Activated T-cell treated with anti-CD3 and anti-CD28 coated beads, Interleukin-2, amount 50 U/mL, for 1 hour (primary cell): ENCODE data around the gene OTX2.

Experiments used
- DNase-seq: peaks from one replicate; pipeline ENCODE4 v3.0.0-alpha.2; 2020

The OTX2 gene

DNA sequence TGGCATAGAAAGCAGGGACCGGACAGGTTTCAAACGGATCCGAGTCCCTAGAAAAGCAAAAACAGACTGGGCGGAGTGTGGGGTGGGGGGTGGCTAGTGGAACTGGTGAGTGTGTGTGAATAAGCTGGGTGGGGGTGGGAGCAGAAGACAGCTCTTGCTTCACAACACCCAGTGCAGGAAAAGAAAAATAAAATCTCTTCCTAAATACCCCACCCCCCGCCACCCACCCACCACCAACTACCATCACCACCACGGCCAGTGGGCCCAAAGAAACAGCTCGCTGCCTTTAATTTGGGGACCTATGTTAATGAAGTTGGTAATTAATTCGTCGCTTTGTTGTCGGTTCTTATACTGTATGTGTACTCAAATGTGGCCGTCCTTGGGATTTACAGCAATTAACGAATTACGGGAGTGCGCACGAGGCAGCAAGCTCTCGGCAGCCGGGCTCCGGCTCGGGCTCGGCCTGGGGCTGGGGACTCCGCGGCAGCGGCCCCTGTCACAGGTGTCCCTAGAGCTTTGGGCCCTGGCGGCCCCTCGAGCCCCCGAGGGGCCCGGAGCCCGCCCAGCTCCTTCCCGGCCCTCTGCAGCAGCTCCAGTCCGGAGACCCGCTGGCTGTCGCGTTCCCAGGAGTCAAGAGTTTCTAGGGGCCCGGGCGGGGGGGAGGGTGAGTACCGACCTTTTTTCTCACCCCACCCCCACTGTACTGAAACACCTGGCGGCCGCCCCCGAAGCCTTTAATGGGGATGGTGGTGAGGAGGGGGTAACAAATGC is 1.5 kb upstream of the OTX2 start:
- DNase-seq = no peak

DNA sequence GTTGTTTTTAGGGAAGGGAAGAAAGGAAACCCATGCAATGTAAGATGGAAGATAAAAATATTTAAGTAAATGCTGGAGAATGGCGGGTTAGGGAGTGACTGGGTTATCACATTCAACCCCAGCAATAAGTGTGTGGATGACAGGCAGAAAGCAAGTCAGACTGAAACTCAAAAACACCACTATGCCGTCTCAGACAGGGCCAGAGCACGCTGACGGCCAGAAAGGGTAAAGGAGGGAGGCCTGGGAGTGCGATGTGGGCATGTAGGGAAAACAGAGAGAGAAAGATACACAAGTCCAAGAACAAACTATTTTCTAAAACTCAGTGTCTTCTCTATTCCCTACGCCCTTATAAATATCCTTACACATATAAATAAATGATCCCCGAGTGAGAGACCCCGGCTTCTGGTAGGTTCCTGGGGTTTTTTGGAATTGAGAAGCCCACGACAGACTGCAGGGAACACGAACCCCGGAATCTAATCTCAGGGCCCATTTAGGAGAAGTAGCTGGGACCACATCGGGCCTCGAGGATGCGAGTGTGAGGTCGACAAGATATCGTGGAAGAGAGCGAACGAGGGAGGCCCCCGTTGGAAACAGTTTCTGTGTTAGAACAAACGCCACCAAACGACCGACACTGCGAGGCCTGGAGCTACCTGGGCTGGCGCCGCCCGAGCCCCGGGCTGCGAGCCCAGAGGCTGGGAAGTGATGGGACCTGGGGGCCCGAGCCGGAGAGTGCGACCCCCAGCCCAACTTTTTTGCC is 735 bp upstream of the OTX2 start:
- no peak for DNase-seq

DNA sequence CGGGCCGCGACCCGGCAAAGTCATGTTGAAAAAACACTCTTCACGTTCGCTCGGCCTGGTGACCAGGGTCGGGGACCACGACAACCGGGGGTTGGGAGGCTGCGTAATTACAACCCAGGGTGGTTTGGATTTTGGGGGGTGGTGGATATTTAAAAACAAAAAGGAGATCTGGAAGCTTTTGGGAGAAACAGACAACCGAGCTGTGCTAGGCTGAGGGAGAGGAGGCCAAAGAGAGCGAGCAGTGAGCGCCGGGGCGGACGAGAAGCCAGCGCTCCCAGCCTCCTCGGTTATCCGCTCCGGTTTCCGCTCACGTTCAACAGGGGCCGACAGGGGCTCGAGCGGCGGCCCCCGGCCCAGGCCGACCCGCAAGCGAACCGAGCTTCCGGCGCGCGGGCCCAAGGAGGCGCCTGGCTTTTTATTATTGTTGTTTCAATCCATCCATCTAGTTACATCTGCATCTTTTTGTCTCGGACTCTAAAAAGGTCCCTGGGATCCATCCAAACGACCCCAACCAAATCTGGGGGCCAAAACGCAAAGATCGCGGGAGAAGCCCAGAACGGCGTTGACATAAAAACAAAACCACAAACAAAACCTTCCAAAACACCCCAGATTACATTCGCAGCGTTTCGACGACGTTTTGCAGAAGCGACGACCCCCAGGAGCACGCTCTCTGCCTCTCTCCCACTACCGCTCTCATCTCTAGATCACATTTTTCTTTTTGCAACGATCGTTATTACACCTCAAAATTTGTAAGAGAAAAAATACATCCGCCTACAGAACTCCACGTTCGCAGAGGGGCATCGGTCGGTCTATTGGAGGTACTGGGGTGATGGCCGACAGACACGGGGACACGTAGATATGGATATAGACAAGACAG is 771 bp downstream of the OTX2 start:
- no peak for DNase-seq

DNA sequence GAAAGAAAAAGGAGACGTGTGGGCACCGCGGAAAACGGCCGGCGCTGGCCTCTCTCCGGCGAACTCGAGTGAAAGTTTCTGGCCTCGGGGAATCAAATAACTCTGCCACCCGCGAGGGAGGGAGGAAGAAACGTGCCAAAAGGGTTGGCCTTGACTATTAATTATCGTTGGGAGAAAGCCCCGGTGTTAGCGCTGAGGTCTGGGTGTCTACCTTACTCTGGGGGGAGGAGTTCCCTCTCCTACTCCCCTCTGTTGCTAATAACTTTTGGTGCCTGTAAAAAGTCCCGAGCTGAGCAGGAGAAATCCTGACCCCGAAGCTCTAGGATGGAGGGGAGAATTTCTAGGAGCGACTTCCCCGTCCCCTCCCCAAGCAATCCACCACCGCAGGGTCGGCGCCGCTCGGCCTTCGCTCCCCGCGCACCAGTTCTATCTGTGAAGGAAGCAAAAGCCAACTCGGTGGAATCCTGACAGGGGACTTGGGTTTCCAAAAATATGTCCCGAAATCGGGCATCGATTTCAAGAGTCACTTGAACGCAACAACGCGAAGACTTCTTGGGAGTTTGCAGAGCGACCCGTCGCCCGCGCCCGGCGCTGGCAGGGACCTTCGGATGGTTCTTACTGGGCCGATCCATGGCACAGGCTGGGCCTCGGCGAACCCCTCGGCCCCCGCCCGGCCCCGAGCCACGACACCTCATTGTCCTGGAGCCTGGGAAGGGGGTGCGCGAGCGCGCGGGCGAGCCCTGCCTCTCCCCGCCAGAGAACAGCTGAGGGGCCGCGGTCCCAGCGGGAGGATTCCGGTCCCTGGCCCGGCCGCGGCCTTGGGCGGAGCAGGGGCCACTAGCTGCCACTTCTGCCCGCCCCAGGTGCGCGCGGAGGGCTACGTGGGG is 1.7 kb downstream of the OTX2 start:
- no peak for DNase-seq

DNA sequence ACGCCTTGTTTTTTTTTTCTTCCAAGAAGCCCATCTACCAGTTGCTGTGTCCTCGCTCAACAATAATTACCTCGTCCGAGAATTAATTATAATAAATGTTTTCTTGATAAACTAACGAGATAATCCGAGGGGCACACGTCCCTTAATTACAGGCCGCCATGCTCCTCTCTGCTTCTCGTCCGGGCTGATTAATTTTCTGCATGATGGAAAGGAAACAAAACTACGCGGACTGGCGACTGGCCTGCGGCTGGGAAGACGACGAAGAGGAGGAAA is 2.2 kb downstream of the OTX2 start:
- DNase-seq = no peak

DNA sequence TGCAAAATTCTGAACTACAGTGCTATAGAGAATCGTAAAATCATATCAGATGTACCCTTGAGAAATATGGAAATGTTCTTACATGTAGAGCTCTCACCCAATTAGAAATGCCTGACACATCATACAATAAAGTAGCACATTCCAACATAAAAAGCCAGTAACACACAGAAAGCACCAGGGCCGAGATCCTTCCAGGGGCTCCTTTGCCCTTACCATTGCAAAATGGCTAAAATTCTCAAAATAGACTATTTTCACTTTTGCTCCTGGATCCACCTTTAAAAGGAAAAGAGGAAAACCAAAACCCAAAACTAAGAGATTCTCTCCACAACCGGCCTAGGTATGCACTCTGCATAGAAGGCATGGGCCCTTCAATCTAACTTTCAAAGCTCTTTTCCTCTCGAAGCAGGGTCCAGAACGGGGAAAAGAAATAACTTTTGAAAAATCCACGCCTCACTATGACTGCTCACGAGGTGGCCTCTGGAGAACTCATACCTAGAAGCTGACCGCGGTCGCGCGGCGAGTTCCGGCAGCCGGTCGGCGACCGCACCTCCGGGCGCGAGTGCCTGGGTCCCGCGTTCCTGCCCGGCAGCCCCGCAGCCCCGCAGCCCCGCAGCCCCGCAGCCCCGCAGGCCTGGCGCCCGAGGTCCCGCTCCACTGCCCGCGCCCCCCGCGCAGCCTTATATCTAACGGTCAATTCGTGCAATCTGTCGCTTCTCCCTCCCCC is 2.7 kb downstream of the OTX2 start:
- no peak for DNase-seq

DNA sequence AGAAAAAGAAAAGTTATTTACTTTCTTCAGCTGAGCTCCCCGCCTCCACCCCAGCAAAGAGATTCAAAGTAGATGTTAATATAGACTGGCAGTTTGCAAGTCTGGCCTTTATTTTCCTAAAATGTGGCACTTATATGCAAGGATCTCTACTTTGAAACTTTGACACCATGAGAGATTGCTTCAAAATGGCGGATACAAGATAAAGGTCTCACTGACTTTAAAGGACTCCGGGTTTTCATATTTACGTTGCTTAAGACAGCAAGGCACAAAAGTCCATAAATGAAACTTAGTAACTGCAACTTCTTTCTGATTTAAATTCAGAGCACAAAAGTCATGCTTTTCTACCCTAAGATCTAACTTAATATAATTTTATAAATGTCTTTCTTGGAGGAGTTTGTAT is 3.5 kb downstream of the OTX2 start:
- no peak for DNase-seq

DNA sequence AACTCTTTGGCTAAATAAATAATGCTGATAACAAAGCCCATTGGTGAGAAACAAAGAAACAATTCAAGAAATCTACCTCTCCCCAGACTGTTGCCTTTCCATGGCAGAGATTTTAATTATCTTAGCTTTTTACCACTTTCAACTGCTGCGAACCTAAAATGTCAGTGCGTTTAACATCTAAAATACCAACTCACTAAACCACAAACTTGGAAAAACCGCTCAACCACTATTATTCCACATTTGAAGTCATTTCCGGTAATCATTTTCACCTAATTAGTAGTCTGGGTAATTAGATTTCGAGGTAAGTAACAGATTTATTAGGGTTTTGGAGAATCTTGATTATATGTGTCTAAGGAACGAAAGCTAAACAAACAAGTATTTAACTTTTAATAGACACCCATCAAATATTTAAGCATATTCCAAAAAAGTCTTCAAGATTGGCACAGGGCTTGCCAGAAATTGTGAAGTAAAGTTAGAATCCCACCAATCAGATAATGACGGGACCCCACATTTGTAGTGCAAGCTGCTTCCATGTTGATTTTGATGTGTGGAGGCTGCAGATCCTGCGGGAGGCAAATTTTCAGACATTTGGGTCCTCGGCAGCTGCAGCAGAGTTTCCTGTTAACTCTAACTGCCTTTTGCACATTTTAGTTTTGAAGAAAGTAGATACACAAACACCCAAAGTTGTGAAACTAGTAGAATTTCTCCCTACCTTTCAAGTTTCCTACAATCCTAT is 4.1 kb downstream of the OTX2 start:
- no peak for DNase-seq

DNA sequence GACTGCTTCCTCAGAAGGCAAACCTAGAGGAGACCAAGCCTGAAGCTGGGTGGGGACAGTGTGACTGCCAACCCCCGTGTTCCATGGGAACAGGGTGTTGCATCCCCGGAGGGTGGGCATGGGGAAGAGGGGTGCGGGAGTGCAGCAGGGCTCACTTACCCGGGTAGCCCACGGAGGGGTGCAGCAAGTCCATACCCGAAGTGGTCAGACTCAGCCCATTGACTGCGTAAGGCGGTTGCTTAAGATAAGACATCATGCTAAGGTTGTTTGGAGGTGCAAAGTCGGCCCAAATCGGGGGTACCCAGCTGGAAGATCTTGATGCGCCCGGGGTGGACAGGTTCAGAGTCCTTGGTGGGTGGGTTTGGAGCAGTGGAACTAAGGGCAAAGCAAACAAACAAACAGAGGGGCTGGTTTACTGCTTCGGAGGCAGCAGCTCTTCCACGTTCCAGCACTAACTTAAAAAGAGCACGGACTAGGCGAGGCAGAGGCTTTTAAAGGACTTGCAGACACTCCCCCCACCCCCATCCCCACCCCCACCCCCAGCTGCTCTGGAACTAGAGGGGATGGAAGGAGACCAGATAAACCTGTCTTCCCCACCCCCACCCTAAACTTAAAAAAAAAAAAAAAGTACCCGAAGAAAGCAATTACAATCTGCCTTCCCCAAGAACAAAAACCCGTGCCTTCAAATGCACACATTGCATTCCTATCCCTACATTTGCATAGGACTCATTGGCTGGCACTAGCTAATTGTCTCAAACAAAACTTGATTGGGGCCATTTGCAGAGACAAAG is 4.9 kb downstream of the OTX2 start:
- DNase-seq = no peak

DNA sequence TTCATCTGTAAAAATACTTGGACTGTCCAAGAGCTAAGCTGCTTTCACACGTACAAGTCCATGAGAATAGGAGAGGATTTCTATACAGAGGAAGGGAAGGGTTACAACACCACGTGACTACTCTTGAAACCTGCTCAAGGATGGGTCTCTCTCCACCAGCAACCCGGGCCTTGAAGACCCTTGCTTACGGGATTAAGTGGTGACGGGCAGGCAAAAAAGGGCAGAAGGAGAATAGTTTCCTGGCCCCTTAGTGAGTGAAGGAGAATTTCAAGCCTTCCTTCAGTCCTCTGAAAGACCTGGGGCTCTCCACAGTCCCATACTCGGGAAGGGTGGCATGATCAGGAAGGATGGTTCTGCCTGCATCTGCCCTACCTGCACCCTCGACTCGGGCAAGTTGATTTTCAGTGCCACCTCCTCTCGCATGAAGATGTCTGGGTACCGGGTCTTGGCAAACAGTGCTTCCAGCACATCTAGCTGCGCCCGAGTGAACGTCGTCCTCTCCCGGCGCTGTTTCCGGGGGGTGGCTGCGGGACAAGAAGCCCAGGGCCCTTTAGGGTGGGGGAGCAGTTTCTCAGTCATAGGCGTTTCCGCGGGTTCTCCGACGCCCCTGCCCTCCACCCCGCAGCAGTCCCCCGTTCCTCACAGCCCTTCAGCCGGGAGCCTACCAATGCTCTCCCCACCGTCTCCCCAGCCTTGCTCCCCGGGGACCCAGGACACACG is 6.3 kb downstream of the OTX2 start:
- DNase-seq = no peak

DNA sequence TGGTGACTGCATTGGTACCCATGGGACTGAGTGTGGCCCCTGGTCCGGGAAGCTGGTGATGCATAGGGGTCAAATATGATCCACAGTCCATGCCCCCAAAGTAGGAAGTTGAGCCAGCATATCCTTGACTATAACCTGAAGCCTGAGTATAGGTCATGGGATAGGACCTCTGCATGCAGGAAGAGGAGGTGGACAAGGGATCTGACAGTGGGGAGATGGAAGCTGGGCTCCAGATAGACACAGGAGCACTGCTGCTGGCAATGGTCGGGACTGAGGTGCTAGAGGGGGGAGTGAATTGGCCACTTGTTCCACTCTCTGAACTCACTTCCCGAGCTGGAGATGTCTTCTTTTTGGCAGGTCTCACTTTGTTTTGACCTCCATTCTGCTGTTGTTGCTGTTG is 8.4 kb downstream of the OTX2 start:
- DNase-seq = no peak

DNA sequence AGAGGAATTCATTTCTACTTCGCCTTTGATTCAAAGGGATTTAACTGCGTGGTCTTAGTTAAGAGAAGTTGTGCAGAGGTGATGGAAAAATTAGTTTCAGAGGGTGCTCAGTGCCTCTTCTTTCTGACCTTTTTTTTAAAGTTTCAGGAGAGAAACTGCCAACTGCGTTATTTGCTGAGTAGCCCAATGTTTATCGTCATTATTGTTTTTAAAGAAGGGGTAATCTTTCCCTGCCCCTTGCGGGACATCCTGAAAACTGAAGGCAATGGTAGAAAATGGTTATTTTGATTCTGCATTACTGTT is 11.0 kb downstream of the OTX2 start:
- DNase-seq = no peak

DNA sequence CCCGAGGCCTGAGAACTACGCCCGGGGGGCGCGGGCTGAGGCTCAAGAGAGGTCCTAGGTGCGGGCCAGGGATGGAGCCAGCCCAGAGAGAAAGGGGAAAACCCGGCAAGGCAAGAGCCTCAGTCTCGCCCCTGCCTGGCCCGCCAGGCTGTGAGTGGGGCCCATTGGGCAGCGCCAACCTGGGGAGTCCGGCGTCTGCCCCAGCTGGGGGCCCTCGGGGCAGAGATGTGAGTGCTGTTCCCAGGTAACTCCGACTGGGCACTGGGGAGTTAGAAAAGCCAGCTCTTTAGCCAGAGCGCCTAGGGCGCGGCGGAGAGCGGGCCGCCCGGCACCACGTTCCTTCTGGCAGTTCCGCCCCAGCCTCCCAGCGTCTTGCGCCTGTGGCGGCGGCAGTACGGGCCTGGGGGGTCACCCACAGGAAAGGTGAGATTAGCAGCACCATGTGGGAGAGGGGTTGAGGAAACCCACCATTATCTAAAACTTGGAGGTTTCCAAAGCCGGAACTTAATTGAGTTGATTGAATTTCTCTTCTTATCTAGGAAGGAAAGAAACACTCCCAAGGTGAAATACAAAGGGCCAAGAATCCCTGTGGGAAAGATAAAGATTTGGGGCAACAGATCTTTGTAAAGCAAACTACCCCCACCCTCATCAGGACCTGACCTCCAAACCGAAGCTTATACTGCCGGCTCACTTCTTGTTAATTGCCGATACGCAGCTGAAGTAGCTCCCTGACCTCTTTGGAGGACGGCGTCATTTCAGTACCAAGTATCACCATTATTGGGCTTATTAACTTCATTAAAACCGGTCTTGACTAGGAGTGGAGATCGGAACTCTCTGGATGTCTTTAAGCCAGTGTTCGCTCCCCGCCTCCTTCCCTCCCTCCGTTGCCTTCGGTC is 11.6 kb downstream of the OTX2 start:
- no peak for DNase-seq

DNA sequence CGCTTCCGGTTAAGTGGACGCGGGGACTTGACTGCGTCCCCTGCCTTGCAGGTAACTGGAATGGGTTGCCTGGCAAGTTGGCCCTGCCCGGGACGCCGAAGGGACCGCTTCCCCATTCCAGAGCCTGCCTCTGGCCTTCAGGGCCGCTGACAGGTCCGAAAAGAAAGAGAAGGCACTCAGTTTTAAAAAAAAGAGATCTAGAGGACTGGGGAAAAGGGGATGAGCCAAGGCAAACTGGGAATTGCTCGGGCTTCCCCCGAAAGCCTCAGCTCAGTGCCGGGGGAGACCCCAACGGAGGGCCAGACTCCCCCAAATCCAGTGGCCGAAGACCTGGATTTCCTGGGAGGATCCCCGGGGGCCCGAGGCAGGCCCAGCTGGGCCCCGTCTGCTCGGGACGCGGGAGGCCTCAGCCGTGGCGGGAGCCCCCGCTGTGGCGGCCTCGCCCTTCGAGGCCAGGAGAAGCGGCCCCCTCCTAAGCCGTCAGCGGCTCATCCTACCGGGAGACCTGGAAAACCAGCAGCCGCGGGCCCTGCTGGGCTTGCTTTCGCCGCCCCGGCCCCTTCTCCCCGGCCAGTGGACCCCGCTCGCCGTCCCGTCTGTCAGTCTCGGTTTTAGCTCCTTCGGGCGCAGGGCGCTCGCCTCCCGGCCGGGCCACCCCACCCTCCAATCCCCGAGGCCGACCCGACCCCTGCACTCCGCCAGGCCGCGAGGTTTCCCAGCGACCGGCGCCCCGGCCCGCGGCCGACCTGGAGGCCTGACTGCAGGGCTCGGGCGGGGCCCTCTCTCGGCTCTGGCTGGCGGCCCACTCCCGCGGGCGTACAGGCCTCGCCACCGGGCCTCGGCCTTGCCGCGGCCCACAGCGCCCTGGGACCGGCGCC is 12.5 kb downstream of the OTX2 start:
- DNase-seq = no peak

DNA sequence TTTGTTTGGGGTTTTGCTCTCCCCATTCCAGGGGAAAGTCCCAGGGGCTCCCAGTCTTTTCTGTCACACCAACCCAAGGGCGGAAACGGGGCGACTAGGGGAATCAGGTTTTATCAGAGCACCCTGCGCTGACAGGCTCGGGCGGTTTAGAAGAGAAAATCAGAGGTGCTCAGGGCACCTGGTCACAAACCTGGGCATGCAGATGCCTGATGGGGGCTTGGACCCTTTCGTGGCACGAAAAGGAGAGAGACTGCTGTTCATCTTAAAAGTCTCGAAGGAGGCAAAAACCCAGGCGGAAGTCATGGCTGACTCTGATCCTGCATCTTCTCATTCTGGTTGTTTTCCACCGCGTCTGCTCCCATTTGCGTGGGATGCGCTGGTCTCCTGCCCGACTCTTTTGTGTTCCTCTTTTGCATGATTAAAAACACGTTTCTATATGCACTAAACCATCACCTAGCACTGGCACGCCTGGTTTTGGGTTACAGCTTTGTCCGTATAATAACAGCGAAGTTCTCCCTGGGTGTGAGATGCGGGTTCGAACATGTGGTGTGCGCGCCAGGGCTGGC is 13.2 kb downstream of the OTX2 start:
- no peak for DNase-seq

DNA sequence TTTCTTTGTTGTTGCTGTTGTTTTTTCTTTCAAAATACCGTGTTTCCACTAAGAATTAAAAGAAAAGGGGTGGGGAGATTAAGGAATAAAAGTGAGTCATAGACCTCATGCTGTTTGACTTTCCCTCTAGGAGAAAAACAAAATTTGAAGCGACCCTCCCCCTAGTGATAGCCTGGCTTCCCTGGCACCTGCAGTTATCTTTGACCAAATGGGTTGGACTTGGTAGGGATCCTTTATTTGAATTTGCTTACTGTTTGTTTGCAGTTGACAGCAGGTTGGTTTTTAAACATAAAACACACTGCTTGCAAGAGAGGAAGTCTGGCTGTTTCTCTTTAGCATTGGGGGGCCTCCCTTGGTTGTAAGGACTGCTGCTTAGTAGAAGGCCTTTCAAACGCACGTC is 14.0 kb downstream of the OTX2 start:
- no peak for DNase-seq

DNA sequence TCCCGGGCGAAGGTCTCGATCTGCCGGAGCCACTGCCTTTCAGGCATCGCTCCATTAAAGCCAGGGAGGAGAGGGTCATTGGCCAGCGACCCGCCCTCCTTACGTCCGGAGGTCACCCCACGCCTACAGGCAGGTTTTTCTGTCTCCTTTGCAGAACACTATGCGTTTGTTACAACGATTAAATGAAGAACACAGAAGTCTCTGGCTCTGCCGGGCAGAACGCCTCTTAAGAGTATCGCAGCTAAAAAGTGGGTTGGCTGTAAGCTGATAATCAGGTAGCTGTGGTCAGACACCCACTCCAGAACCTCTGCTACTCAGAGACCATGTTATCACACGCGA is 15.0 kb downstream of the OTX2 start:
- DNase-seq = no peak
